Hematopoietic multipotent progenitor cell treated with erythropoietin and hydrocortisone succinate and interleukin-3 and kit ligand, for 8 days (in vitro differentiated cells): Measurements from ENCODE around the gene WNT3A.
A peak's percentile ranks its signal among the peaks of the same experiment; 100 is the strongest.
"Not testable (repeated sequence)": the region's sequence is repeated elsewhere in the genome, so short reads cannot be mapped to it uniquely, and the experiment has no call there.

Experiments
- DNase-seq: peaks from one replicate; pipeline ENCODE4 v3.0.0-alpha.2; 2015

The WNT3A gene

GRCh38 chr1:228006786-228007048 is at the start of gene WNT3A:
Gene WNT3A (plus strand): TSS chr1:228006998. CDS start chr1:228007129, 131 bp downstream.
- no peak for DNase-seq

- DNase-seq: no peak
Observed at GRCh38 chr1:227958617-227959324, 48.0 kb upstream of the WNT3A start.

- DNase-seq: no peak
Observed at GRCh38 chr1:227959325-227959860, 47.4 kb upstream of the WNT3A start.

GRCh38 chr1:227961651-227962466 is 44.9 kb upstream of the WNT3A start:
- DNase-seq: no peak

GRCh38 chr1:227966733-227967132 is 40.1 kb upstream of the WNT3A start:
- DNase-seq: not testable (repeated sequence)

- not testable (repeated sequence) for DNase-seq
Observed at GRCh38 chr1:227967815-227968214, 39.0 kb upstream of the WNT3A start.

- not testable (repeated sequence) for DNase-seq
Observed at GRCh38 chr1:227970076-227970995, 36.5 kb upstream of the WNT3A start.

- not testable (repeated sequence) for DNase-seq
Observed at GRCh38 chr1:227971216-227971615, 35.6 kb upstream of the WNT3A start.

- DNase-seq: not testable (repeated sequence)
Observed at GRCh38 chr1:227971643-227972282, 35.0 kb upstream of the WNT3A start.

- not testable (repeated sequence) for DNase-seq
Observed at GRCh38 chr1:227972283-227972679, 34.5 kb upstream of the WNT3A start.

- peak; percentile 32 for DNase-seq
Observed at GRCh38 chr1:227972843-227973374, 33.9 kb upstream of the WNT3A start.

GRCh38 chr1:227973724-227974288 is 33.0 kb upstream of the WNT3A start:
- DNase-seq: not testable (repeated sequence)

- DNase-seq: not testable (repeated sequence)
Observed at GRCh38 chr1:227975583-227976283, 31.1 kb upstream of the WNT3A start.

- no peak for DNase-seq
Observed at GRCh38 chr1:227987181-227987580, 19.6 kb upstream of the WNT3A start.

- no peak for DNase-seq
Observed at GRCh38 chr1:227994632-227995300, 12.0 kb upstream of the WNT3A start.

- no peak for DNase-seq
Observed at GRCh38 chr1:227996187-227996950, 10.4 kb upstream of the WNT3A start.

- DNase-seq: no peak
Observed at GRCh38 chr1:227998374-227999055, 8.3 kb upstream of the WNT3A start.

- DNase-seq: peak; percentile 83
Observed at GRCh38 chr1:227999056-227999930, 7.5 kb upstream of the WNT3A start.
